Measurements from ENCODE around the gene USP27X. TPM values are rescaled to one million over a fixed set of nuclear protein-coding genes. Genes with fewer than 3 reads are reported as not detected.

Gene USP27X
- total and polyA plus RNA-seq, 2 of the 8 experiments (the other 6 are each of a cell fraction or from before 2014, with no cell fraction given) = 3.8 to 4.7 TPM

GRCh38 chrX:49862093-49862492 lies 17.2 kb upstream of the USP27X start (continued):
- TF ChIP-seq, protein P1, sequence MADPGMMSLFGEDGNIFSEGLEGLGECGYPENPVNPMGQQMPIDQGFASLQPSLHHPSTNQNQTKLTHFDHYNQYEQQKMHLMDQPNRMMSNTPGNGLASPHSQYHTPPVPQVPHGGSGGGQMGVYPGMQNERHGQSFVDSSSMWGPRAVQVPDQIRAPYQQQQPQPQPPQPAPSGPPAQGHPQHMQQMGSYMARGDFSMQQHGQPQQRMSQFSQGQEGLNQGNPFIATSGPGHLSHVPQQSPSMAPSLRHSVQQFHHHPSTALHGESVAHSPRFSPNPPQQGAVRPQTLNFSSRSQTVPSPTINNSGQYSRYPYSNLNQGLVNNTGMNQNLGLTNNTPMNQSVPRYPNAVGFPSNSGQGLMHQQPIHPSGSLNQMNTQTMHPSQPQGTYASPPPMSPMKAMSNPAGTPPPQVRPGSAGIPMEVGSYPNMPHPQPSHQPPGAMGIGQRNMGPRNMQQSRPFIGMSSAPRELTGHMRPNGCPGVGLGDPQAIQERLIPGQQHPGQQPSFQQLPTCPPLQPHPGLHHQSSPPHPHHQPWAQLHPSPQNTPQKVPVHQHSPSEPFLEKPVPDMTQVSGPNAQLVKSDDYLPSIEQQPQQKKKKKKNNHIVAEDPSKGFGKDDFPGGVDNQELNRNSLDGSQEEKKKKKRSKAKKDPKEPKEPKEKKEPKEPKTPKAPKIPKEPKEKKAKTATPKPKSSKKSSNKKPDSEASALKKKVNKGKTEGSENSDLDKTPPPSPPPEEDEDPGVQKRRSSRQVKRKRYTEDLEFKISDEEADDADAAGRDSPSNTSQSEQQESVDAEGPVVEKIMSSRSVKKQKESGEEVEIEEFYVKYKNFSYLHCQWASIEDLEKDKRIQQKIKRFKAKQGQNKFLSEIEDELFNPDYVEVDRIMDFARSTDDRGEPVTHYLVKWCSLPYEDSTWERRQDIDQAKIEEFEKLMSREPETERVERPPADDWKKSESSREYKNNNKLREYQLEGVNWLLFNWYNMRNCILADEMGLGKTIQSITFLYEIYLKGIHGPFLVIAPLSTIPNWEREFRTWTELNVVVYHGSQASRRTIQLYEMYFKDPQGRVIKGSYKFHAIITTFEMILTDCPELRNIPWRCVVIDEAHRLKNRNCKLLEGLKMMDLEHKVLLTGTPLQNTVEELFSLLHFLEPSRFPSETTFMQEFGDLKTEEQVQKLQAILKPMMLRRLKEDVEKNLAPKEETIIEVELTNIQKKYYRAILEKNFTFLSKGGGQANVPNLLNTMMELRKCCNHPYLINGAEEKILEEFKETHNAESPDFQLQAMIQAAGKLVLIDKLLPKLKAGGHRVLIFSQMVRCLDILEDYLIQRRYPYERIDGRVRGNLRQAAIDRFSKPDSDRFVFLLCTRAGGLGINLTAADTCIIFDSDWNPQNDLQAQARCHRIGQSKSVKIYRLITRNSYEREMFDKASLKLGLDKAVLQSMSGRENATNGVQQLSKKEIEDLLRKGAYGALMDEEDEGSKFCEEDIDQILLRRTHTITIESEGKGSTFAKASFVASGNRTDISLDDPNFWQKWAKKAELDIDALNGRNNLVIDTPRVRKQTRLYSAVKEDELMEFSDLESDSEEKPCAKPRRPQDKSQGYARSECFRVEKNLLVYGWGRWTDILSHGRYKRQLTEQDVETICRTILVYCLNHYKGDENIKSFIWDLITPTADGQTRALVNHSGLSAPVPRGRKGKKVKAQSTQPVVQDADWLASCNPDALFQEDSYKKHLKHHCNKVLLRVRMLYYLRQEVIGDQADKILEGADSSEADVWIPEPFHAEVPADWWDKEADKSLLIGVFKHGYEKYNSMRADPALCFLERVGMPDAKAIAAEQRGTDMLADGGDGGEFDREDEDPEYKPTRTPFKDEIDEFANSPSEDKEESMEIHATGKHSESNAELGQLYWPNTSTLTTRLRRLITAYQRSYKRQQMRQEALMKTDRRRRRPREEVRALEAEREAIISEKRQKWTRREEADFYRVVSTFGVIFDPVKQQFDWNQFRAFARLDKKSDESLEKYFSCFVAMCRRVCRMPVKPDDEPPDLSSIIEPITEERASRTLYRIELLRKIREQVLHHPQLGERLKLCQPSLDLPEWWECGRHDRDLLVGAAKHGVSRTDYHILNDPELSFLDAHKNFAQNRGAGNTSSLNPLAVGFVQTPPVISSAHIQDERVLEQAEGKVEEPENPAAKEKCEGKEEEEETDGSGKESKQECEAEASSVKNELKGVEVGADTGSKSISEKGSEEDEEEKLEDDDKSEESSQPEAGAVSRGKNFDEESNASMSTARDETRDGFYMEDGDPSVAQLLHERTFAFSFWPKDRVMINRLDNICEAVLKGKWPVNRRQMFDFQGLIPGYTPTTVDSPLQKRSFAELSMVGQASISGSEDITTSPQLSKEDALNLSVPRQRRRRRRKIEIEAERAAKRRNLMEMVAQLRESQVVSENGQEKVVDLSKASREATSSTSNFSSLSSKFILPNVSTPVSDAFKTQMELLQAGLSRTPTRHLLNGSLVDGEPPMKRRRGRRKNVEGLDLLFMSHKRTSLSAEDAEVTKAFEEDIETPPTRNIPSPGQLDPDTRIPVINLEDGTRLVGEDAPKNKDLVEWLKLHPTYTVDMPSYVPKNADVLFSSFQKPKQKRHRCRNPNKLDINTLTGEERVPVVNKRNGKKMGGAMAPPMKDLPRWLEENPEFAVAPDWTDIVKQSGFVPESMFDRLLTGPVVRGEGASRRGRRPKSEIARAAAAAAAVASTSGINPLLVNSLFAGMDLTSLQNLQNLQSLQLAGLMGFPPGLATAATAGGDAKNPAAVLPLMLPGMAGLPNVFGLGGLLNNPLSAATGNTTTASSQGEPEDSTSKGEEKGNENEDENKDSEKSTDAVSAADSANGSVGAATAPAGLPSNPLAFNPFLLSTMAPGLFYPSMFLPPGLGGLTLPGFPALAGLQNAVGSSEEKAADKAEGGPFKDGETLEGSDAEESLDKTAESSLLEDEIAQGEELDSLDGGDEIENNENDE (IDR thresholded peaks at IDR 0.05; ENCODE audit: insufficient replicate concordance, low read length) = no peak
- TF ChIP-seq NANOG (IDR thresholded peaks at IDR 0.05; ENCODE audit: insufficient read depth, low read depth, low read length, poor library complexity, severe bottlenecking) = no peak
- no peak for TF ChIP-seq TAF7 (optimal IDR thresholded peaks at IDR 0.05; ENCODE audit: borderline replicate concordance, low read depth, low read length)
- no peak for TF ChIP-seq KDM5A (IDR thresholded peaks at IDR 0.05; ENCODE audit: low read length)
- TF ChIP-seq CREB1 (IDR thresholded peaks at IDR 0.05) = no peak
- TF ChIP-seq KDM1A (IDR thresholded peaks at IDR 0.05; ENCODE audit: borderline replicate concordance, low read length) = no peak
